ENCODE results near the gene PTPRC. TPM values are rescaled to one million over a fixed set of nuclear protein-coding genes. Genes with fewer than 3 reads are reported as not detected.
A peak's percentile ranks its signal among the peaks of the same experiment; 100 is the strongest.

Gene PTPRC
- total RNA-seq, 4 donors from 2014 or later, result 7.0 to 40.3 (median 10.0) TPM

- intact Hi-C loops (cut with DNase I), result loop anchor here (5.0 kb wide), 1 partner anchor 798 kb away; no protein-coding TSS in a partner anchor
- no peak overlapping the region for H3K4me3 ChIP-seq
- 85% methylated on average over 1 of the region's 1 CpG for WGBS
- H3K4me1 ChIP-seq, result no peaks in the 10 kb centered on the region
- H3K36me3 ChIP-seq, result no peaks in the 10 kb centered on the region
- TF ChIP-seq EP300 (IDR thresholded peaks at IDR 0.05) (no peak), POLR2AphosphoS5 (IDR thresholded peaks at IDR 0.05) (no peak), POLR2A (IDR thresholded peaks at IDR 0.05; ENCODE audit: low read depth) (no peak), CTCF (IDR thresholded peaks at IDR 0.05) (no peak)
- H3K27me3 ChIP-seq, result no peaks in the 10 kb centered on the region
- H3K9me3 ChIP-seq, result no peaks in the 10 kb centered on the region
- no peak overlapping the region for H3K27ac ChIP-seq (replicated peaks in 1 of 4)
- DNase-seq (ENCODE audit: extremely low spot score), result no peak
Observed at GRCh38 chr1:198754670-198755069, 115.8 kb downstream of the PTPRC start.

- WGBS, result 85% methylated on average over 2 of the region's 2 CpGs
- intact Hi-C loops (cut with DNase I), result loop anchor here (5.0 kb wide), 1 partner anchor 797 kb away; no protein-coding TSS in a partner anchor
- no peaks in the 10 kb centered on the region for H3K9me3 ChIP-seq
- H3K4me3 ChIP-seq, result no peak overlapping the region
- DNase-seq (ENCODE audit: extremely low spot score), result no peak
- H3K36me3 ChIP-seq, result no peaks in the 10 kb centered on the region
- H3K27ac ChIP-seq (replicated peaks in 1 of 4), result no peak overlapping the region
- no peaks in the 10 kb centered on the region for H3K27me3 ChIP-seq
- TF ChIP-seq CTCF (IDR thresholded peaks at IDR 0.05), result no peak
- no peak for TF ChIP-seq POLR2A (IDR thresholded peaks at IDR 0.05; ENCODE audit: low read depth)
- no peak for TF ChIP-seq EP300 (IDR thresholded peaks at IDR 0.05)
- no peak for TF ChIP-seq POLR2AphosphoS5 (IDR thresholded peaks at IDR 0.05)
- no peaks in the 10 kb centered on the region for H3K4me1 ChIP-seq
Observed at GRCh38 chr1:198755715-198756114, 116.9 kb downstream of the PTPRC start.

GRCh38 chr1:198756470-198756869, 117.6 kb downstream of the PTPRC start:
- intact Hi-C loops (cut with DNase I), result loop anchor here (5.0 kb wide), 1 partner anchor 796 kb away; no protein-coding TSS in a partner anchor
- no peaks in the 10 kb centered on the region for H3K9me3 ChIP-seq
- DNase-seq (ENCODE audit: extremely low spot score), result no peak
- H3K4me3 ChIP-seq, result no peak overlapping the region
- H3K4me1 ChIP-seq, result no peaks in the 10 kb centered on the region
- H3K27me3 ChIP-seq, result no peaks in the 10 kb centered on the region
- no peaks in the 10 kb centered on the region for H3K36me3 ChIP-seq
- H3K27ac ChIP-seq (replicated peaks in 1 of 4), result no peak overlapping the region
- TF ChIP-seq CTCF (IDR thresholded peaks at IDR 0.05) (peak in 2 of 3 experiments; percentile 13 to 38), EP300 (IDR thresholded peaks at IDR 0.05) (no peak)

GRCh38 chr1:198761859-198762616, 123.2 kb downstream of the PTPRC start:
- DNase-seq (ENCODE audit: extremely low spot score), result no peak
- intact Hi-C loops (cut with DNase I), result no loop called here
- peaks cover 0 to 15% (median 0%) of the 10 kb centered on the region in 4 donors for H3K4me1 ChIP-seq
- H3K9me3 ChIP-seq, result no peaks in the 10 kb centered on the region
- no peak overlapping the region for H3K4me3 ChIP-seq
- 92% methylated on average over 4 of the region's 4 CpGs for WGBS
- no peaks in the 10 kb centered on the region for H3K36me3 ChIP-seq
- no peak overlapping the region for H3K27ac ChIP-seq (replicated peaks in 1 of 4)
- no peak for TF ChIP-seq EP300 (IDR thresholded peaks at IDR 0.05)
- no peak for TF ChIP-seq POLR2AphosphoS5 (IDR thresholded peaks at IDR 0.05)
- TF ChIP-seq POLR2A (IDR thresholded peaks at IDR 0.05; ENCODE audit: low read depth), result no peak
- TF ChIP-seq CTCF (IDR thresholded peaks at IDR 0.05), result no peak
- no peaks in the 10 kb centered on the region for H3K27me3 ChIP-seq

All from esophagus muscularis mucosa (tissue), 4 donors.